Peyer's patch (tissue), 4 donors: ENCODE measurements around the gene EPN1.

Experiments used
- POLR2A ChIP-seq, 2 donors: fragments of 450-650 bp; IDR thresholded peaks; one replicate each; pipeline ENCODE4 v1.5.1; 2017; ENCODE audit warnings: antibody characterized with exemption in 2 of 2, mild to moderate bottlenecking in 2 of 2, moderate library complexity in 2 of 2
- TF ChIP-seq, protein P1 (sequence below), 6 experiments: fragments of 450-650 bp in 4 of 6; fragments of 200-600 bp in 2 of 6; sonication (generic) in 1 of 6; IDR thresholded peaks; one replicate each; pipeline ENCODE4 v1.5.1; 2017 to 2019; ENCODE audit warnings: antibody characterized with exemption in 6 of 6, mild to moderate bottlenecking in 3 of 6, moderate library complexity in 1 of 6

DNA sequence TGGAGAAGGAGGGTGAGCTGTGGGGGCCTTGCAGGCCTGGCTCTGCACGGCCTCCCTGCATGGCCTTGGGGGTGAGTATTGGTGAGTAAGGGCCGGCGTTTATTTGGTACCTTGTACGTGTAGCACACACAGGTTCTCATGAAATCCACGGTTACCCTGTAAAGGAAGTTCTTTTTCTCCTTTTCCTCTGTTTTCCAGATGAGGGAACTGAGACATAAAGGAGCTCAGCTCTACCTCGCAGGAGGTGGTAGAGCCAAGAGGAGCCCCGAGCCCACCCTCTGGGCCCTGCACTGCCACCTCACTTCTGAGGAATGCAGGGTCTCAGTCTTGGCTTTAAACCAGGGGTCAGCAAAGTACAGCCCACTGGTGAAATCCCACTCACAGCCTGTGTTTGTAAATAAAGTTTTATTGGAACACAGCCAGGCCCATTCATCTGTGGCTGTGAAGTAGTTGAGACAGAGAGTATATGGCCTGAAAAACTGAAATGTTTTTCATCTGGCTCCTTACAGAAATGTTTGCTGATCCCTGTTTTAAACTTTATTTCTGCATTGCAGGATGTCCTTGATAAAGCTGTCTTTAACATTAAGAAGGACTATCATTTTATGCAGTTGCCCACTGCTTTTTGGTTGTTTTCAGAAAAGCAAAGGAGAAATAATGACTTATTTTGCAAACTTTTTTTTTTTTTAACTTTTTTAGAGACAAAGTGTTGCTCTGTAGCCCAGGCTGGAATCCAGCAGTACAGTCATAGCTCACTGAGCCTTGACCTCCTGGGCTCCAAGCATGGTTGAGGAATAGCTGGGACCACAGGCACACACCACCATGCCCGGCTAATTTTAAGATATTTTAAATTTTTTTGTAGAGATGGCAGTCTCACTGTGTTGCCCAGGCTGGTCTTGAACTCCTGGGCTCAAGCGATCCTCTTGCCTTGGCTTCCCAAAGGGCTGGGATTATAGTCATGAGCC, 6.4 kb downstream of the EPN1 start:
- TF ChIP-seq, protein P1, sequence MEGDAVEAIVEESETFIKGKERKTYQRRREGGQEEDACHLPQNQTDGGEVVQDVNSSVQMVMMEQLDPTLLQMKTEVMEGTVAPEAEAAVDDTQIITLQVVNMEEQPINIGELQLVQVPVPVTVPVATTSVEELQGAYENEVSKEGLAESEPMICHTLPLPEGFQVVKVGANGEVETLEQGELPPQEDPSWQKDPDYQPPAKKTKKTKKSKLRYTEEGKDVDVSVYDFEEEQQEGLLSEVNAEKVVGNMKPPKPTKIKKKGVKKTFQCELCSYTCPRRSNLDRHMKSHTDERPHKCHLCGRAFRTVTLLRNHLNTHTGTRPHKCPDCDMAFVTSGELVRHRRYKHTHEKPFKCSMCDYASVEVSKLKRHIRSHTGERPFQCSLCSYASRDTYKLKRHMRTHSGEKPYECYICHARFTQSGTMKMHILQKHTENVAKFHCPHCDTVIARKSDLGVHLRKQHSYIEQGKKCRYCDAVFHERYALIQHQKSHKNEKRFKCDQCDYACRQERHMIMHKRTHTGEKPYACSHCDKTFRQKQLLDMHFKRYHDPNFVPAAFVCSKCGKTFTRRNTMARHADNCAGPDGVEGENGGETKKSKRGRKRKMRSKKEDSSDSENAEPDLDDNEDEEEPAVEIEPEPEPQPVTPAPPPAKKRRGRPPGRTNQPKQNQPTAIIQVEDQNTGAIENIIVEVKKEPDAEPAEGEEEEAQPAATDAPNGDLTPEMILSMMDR (IDR thresholded peaks at IDR 0.05): no peak
- TF ChIP-seq POLR2A (IDR thresholded peaks at IDR 0.05): no peak
